Uterus (tissue), 2 donors: ENCODE results near the gene CBLIF.

ENCODE experiments used
- POLR2A ChIP-seq, 2 donors: fragments of 450-650 bp; IDR thresholded peaks; one replicate each; pipeline ENCODE4 v1.6.1; 2016; ENCODE audit warnings: antibody characterized with exemption in 2 of 2, mild to moderate bottlenecking in 1 of 2, moderate library complexity in 1 of 2
- TF ChIP-seq, protein P1 (sequence below), 4 experiments: fragments of 200-600 bp in 2 of 4; fragments of 450-650 bp in 2 of 4; sonication (generic) in 2 of 4; IDR thresholded peaks; one replicate each; pipeline ENCODE4 v1.5.1; 2016 to 2019; ENCODE audit warnings: antibody characterized with exemption in 4 of 4, mild to moderate bottlenecking in 2 of 4, moderate library complexity in 1 of 4

GRCh38 chr11:59841514-59841913, 3.8 kb downstream of the CBLIF start:
- TF ChIP-seq, protein P1, sequence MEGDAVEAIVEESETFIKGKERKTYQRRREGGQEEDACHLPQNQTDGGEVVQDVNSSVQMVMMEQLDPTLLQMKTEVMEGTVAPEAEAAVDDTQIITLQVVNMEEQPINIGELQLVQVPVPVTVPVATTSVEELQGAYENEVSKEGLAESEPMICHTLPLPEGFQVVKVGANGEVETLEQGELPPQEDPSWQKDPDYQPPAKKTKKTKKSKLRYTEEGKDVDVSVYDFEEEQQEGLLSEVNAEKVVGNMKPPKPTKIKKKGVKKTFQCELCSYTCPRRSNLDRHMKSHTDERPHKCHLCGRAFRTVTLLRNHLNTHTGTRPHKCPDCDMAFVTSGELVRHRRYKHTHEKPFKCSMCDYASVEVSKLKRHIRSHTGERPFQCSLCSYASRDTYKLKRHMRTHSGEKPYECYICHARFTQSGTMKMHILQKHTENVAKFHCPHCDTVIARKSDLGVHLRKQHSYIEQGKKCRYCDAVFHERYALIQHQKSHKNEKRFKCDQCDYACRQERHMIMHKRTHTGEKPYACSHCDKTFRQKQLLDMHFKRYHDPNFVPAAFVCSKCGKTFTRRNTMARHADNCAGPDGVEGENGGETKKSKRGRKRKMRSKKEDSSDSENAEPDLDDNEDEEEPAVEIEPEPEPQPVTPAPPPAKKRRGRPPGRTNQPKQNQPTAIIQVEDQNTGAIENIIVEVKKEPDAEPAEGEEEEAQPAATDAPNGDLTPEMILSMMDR (IDR thresholded peaks at IDR 0.05) = no peak
- no peak for TF ChIP-seq POLR2A (IDR thresholded peaks at IDR 0.05)
